Left ventricle myocardium inferior (tissue), 1 donor: ENCODE data around the gene PRSS21. TPM values are rescaled to one million over a fixed set of nuclear protein-coding genes. Genes with fewer than 3 reads are reported as not detected.

Experiments
- DNase-seq: peaks from one replicate; pipeline ENCODE4 v3.0.0-alpha.2; 2020
- H3K27ac ChIP-seq: fragments of 200-600 bp; replicated peaks from 2 replicates; pipeline ENCODE4 v1.8.0; 2021
- H3K27me3 ChIP-seq: fragments of 200-600 bp; 2 replicates; pipeline ENCODE4 v1.8.0; 2021; ENCODE audit warnings: low read depth
- H3K36me3 ChIP-seq: fragments of 200-600 bp; 2 replicates; pipeline ENCODE4 v1.8.0; 2021
- H3K4me1 ChIP-seq: fragments of 200-600 bp; 2 replicates; pipeline ENCODE4 v1.8.0; 2021
- H3K4me3 ChIP-seq: fragments of 200-600 bp; 2 replicates; pipeline ENCODE4 v1.8.0; 2021; ENCODE audit warnings: mild to moderate bottlenecking, moderate library complexity
- H3K9me3 ChIP-seq: fragments of 200-600 bp; replicated peaks from 2 replicates; pipeline ENCODE4 v1.8.0; 2021
- CTCF ChIP-seq: fragments of 200-600 bp; IDR thresholded peaks from 2 replicates; pipeline ENCODE4 v1.8.0; 2021; ENCODE audit warnings: antibody characterized with exemption, mild to moderate bottlenecking, borderline replicate concordance
- intact Hi-C: fragments of 100-400 bp; cut with micrococcal nuclease; formaldehyde crosslinking; loops from one replicate; pipeline ENCODE4 v1.11.0; 2022
- total RNA-seq: library from RNA; stranded (reverse); fragmentation: NEBNext Ultra II Directional; extraction: Animal tissue kit (Norgen Biotek cat#: 25700); gene quantifications from one replicate; pipeline ENCODE4 v1.2.1, GENCODE V29; 2021
- donor health status: DM: no; HTN: yes; CAD: no; lungs with severe emphysema.

Gene PRSS21
- total RNA-seq, 1 donor from 2014 or later, result not detected

GRCh38 chr16:2827374-2827791, 10.3 kb downstream of the PRSS21 start:
- intact Hi-C loops, result no loop called here
- Histone ChIP-seq H3K27me3 (peaks cover 74% of the 10 kb centered on the region), H3K4me3 (no peak overlapping the region)

GRCh38 chr16:2827831-2828520, 10.9 kb downstream of the PRSS21 start:
- no peaks in the 10 kb centered on the region for H3K9me3 ChIP-seq
- TF ChIP-seq CTCF, result no peak
- H3K36me3 ChIP-seq, result no peaks in the 10 kb centered on the region
- H3K27ac ChIP-seq, result no peak overlapping the region
- no peak overlapping the region for H3K4me3 ChIP-seq
- H3K27me3 ChIP-seq, result peaks cover 80% of the 10 kb centered on the region
- intact Hi-C loops, result no loop called here
- no peak for DNase-seq
- no peaks in the 10 kb centered on the region for H3K4me1 ChIP-seq

More at GRCh38 chr16:2827374-2827791, 10.3 kb downstream of the PRSS21 start:
- H3K4me1 ChIP-seq, result no peaks in the 10 kb centered on the region
- H3K27ac ChIP-seq, result no peak overlapping the region
- no peak for DNase-seq
- H3K9me3 ChIP-seq, result no peaks in the 10 kb centered on the region
- TF ChIP-seq CTCF, result no peak
- H3K36me3 ChIP-seq, result no peaks in the 10 kb centered on the region

- TF ChIP-seq CTCF, result no peak
- H3K36me3 ChIP-seq, result no peaks in the 10 kb centered on the region
- H3K4me1 ChIP-seq, result no peaks in the 10 kb centered on the region
- H3K27me3 ChIP-seq, result peaks cover 80% of the 10 kb centered on the region
- H3K4me3 ChIP-seq, result no peak overlapping the region
- no peak for DNase-seq
- intact Hi-C loops, result no loop called here
- H3K27ac ChIP-seq, result no peak overlapping the region
- no peaks in the 10 kb centered on the region for H3K9me3 ChIP-seq
Observed at GRCh38 chr16:2828521-2828840, 11.4 kb downstream of the PRSS21 start.

- H3K27me3 ChIP-seq, result peaks cover 80% of the 10 kb centered on the region
- intact Hi-C loops, result no loop called here
Observed at GRCh38 chr16:2828876-2829430, 11.9 kb downstream of the PRSS21 start.

More at GRCh38 chr16:2828876-2829430, 11.9 kb downstream of the PRSS21 start:
- no peaks in the 10 kb centered on the region for H3K4me1 ChIP-seq
- TF ChIP-seq CTCF, result no peak
- no peak overlapping the region for H3K4me3 ChIP-seq
- H3K27ac ChIP-seq, result no peak overlapping the region
- no peaks in the 10 kb centered on the region for H3K9me3 ChIP-seq
- no peak for DNase-seq
- H3K36me3 ChIP-seq, result no peaks in the 10 kb centered on the region
